Right atrium auricular region (tissue), 2 donors: ENCODE data around the gene DPP6. TPM values are rescaled to one million over a fixed set of nuclear protein-coding genes. Genes with fewer than 3 reads are reported as not detected.

Experiments used
- DNase-seq: peaks from one replicate; pipeline ENCODE4 v3.0.0-alpha.2; 2019; ENCODE audit warnings: low spot score
- H3K27ac ChIP-seq, 2 donors: fragments of 200-600 bp; sonication (generic); 1 replicate in 1 of 2; 2 replicates in 1 of 2; pipeline ENCODE4 v1.5.1; 2016 to 2019
- H3K27me3 ChIP-seq, 2 donors: fragments of 200-600 bp; sonication (generic); one replicate each; pipeline versions ENCODE4 v1.5.1 to v1.6.0; 2017 to 2019
- H3K36me3 ChIP-seq: fragments of 200-600 bp; sonication (generic); one replicate; pipeline ENCODE4 v1.5.1; 2016
- H3K4me1 ChIP-seq, 2 donors: fragments of 200-600 bp; sonication (generic); one replicate each; pipeline versions ENCODE4 v1.5.1 to v1.6.0; 2017 to 2019
- H3K4me3 ChIP-seq, 2 donors: fragments of 200-600 bp; sonication (generic); 1 replicate in 1 of 2; 2 replicates in 1 of 2; pipeline ENCODE4 v1.5.1; 2017 to 2019; ENCODE audit warnings: mild to moderate bottlenecking in 1 of 2, moderate library complexity in 1 of 2
- H3K9me3 ChIP-seq, 2 donors: fragments of 200-600 bp; sonication (generic); one replicate each; pipeline ENCODE4 v1.5.1; 2019
- total RNA-seq, 2 donors: library from RNA; depleted of rRNA; stranded (reverse); fragments of >200 nt; gene quantifications; one replicate each; pipeline ENCODE4 v1.1.0, GENCODE V29; 2016
- TF ChIP-seq, protein P1 (sequence below), 2 donors: fragments of 200-600 bp; sonication (generic); IDR thresholded peaks; one replicate each; pipeline ENCODE4 v1.5.1; 2019; ENCODE audit warnings: antibody characterized with exemption in 2 of 2

The DPP6 gene
- total RNA-seq, 2 donors from 2014 or later, result 0.35 to 0.85 TPM

DNA sequence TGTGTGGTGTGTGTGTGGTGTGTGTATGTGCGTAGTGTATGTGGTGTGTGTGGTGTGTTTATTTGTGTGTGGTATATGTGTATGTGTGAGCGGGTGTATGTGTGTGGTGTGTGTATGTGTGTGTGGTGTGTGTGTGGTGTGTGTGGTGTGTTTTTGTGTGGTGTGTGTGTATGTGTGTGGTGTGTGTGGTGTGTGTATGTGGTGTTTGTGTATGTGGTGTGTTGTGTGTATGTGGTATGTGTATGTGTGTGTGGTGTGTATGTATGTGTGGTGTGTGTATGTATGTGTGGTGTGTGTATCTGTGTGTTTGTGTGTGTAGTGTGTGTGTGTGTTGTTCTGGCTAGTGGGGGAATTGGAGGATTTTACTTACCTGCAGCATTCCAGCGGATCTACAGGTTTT is 523.3 kb downstream of the DPP6 start:
- TF ChIP-seq, protein P1, sequence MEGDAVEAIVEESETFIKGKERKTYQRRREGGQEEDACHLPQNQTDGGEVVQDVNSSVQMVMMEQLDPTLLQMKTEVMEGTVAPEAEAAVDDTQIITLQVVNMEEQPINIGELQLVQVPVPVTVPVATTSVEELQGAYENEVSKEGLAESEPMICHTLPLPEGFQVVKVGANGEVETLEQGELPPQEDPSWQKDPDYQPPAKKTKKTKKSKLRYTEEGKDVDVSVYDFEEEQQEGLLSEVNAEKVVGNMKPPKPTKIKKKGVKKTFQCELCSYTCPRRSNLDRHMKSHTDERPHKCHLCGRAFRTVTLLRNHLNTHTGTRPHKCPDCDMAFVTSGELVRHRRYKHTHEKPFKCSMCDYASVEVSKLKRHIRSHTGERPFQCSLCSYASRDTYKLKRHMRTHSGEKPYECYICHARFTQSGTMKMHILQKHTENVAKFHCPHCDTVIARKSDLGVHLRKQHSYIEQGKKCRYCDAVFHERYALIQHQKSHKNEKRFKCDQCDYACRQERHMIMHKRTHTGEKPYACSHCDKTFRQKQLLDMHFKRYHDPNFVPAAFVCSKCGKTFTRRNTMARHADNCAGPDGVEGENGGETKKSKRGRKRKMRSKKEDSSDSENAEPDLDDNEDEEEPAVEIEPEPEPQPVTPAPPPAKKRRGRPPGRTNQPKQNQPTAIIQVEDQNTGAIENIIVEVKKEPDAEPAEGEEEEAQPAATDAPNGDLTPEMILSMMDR (IDR thresholded peaks at IDR 0.05), result no peak
- no peak overlapping the region for H3K4me3 ChIP-seq
- H3K27me3 ChIP-seq, result no peaks in the 10 kb centered on the region
- H3K27ac ChIP-seq, result no peak overlapping the region
- no peaks in the 10 kb centered on the region for H3K9me3 ChIP-seq
- H3K4me1 ChIP-seq, result no peaks in the 10 kb centered on the region
- no peak for DNase-seq
- no peaks in the 10 kb centered on the region for H3K36me3 ChIP-seq

DNA sequence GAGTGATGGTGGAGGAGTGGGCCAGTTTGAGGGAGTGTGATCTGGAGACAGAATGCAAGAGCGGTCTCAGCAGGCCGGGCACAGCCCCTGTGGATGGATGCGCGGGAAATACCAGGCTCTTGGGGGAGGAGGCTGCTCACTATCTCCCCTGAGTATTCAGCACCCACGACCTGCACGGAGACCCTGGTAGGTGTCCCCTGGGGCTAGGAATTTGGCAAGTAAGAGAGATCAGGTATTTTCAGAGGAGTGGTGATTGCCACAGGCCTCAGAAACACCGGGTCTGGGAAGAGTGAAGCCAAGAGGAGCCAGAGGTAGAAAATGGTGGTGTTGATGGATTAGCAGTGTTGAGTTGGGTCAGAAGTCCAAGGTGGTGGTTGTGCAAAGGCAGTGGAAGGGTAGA is 524.4 kb downstream of the DPP6 start:
- DNase-seq, result no peak
- TF ChIP-seq, protein P1 (IDR thresholded peaks at IDR 0.05), result no peak

GRCh38 chr7:154577141-154577873 is 525.1 kb downstream of the DPP6 start:
- Histone ChIP-seq H3K9me3 (no peaks in the 10 kb centered on the region), H3K27ac (no peak overlapping the region), H3K36me3 (no peaks in the 10 kb centered on the region), H3K4me3 (no peak overlapping the region), H3K4me1 (no peaks in the 10 kb centered on the region), H3K27me3 (no peaks in the 10 kb centered on the region)
- DNase-seq, result no peak
- TF ChIP-seq, protein P1 (IDR thresholded peaks at IDR 0.05), result no peak

More for the DNA sequence above, 524.4 kb downstream of the DPP6 start:
- Histone ChIP-seq H3K9me3 (no peaks in the 10 kb centered on the region), H3K4me1 (no peaks in the 10 kb centered on the region), H3K27me3 (no peaks in the 10 kb centered on the region), H3K27ac (no peak overlapping the region), H3K4me3 (no peak overlapping the region), H3K36me3 (no peaks in the 10 kb centered on the region)

GRCh38 chr7:154578336-154578735 is 526.1 kb downstream of the DPP6 start:
- Histone ChIP-seq H3K36me3 (no peaks in the 10 kb centered on the region), H3K4me3 (no peak overlapping the region), H3K4me1 (no peaks in the 10 kb centered on the region), H3K27ac (no peak overlapping the region), H3K9me3 (no peaks in the 10 kb centered on the region), H3K27me3 (no peaks in the 10 kb centered on the region)
- no peak for DNase-seq
- TF ChIP-seq, protein P1 (IDR thresholded peaks at IDR 0.05), result no peak

DNA sequence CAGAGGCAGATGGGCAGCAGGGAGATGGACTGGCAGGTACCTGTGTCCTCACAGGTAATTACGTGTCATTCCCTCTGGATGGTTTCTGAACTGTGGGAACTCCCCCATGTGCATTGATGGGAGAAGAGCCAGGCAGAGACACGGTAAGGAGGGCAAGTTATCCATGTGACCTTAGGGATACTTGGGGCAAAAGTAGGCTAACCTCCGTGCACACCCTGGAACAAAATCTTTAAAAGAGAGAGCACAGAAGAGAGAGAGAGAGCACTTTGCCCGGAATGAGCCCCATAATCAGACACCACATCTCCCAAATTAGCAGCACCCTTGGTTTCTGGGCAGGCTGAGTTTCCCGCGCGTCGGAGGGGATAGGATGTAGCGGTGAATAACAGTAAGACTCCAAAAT is 527.5 kb downstream of the DPP6 start:
- H3K27me3 ChIP-seq, result no peaks in the 10 kb centered on the region
- no peaks in the 10 kb centered on the region for H3K4me1 ChIP-seq
- H3K4me3 ChIP-seq, result no peak overlapping the region
- no peaks in the 10 kb centered on the region for H3K36me3 ChIP-seq
- no peak for DNase-seq
- no peaks in the 10 kb centered on the region for H3K9me3 ChIP-seq
- TF ChIP-seq, protein P1 (IDR thresholded peaks at IDR 0.05), result no peak
- no peak overlapping the region for H3K27ac ChIP-seq
